Astrocyte of the hippocampus (primary cell): ENCODE results near the gene PIEZO2.

ENCODE experiments used
- DNase-seq: peaks from one replicate; pipeline ENCODE4 v3.0.0; 2011; ENCODE audit warnings: low read depth, low spot score

The PIEZO2 gene

GRCh38 chr18:10896851-10897250 is 252.5 kb downstream of the PIEZO2 start:
- peak; percentile 5 for DNase-seq

GRCh38 chr18:10895976-10896375 is 253.4 kb downstream of the PIEZO2 start:
- no peak for DNase-seq

- DNase-seq: no peak
These were observed 254.9 kb downstream of the PIEZO2 start for GRCh38 chr18:10894501-10894900.

GRCh38 chr18:10893761-10894160 is 255.6 kb downstream of the PIEZO2 start:
- DNase-seq: no peak

- DNase-seq: no peak
These were observed 256.2 kb downstream of the PIEZO2 start for GRCh38 chr18:10893196-10893595.

GRCh38 chr18:10892786-10893185 is 256.6 kb downstream of the PIEZO2 start:
- DNase-seq: no peak

- DNase-seq: no peak
These were observed 259.3 kb downstream of the PIEZO2 start for GRCh38 chr18:10890022-10890421.

- no peak for DNase-seq
These were observed 270.7 kb downstream of the PIEZO2 start for GRCh38 chr18:10878703-10879102.

GRCh38 chr18:10877987-10878386 is 271.4 kb downstream of the PIEZO2 start:
- DNase-seq: no peak

- no peak for DNase-seq
These were observed 273.6 kb downstream of the PIEZO2 start for GRCh38 chr18:10875811-10876210.

- peak; percentile 11 for DNase-seq
These were observed 277.1 kb downstream of the PIEZO2 start for GRCh38 chr18:10872304-10872703.

GRCh38 chr18:10864722-10865121 is 284.6 kb downstream of the PIEZO2 start:
- no peak for DNase-seq

- DNase-seq: no peak
These were observed 286.3 kb downstream of the PIEZO2 start for GRCh38 chr18:10863026-10863425.

- no peak for DNase-seq
These were observed 288.4 kb downstream of the PIEZO2 start for GRCh38 chr18:10860928-10861327.

- no peak for DNase-seq
These were observed 289.0 kb downstream of the PIEZO2 start for GRCh38 chr18:10860382-10860781.

GRCh38 chr18:10858477-10858876 is 290.9 kb downstream of the PIEZO2 start:
- DNase-seq: no peak

GRCh38 chr18:10856132-10856531 is 293.2 kb downstream of the PIEZO2 start:
- no peak for DNase-seq

GRCh38 chr18:10852385-10853303 is 296.7 kb downstream of the PIEZO2 start:
- DNase-seq: no peak

- DNase-seq: peak; percentile 58
These were observed 297.5 kb downstream of the PIEZO2 start for GRCh38 chr18:10851824-10852319.

- no peak for DNase-seq
These were observed 298.5 kb downstream of the PIEZO2 start for GRCh38 chr18:10850840-10851239.

- no peak for DNase-seq
These were observed 299.2 kb downstream of the PIEZO2 start for GRCh38 chr18:10850216-10850615.

GRCh38 chr18:10847907-10848306 is 301.5 kb downstream of the PIEZO2 start:
- DNase-seq: no peak

- no peak for DNase-seq
These were observed 302.0 kb downstream of the PIEZO2 start for GRCh38 chr18:10847408-10847790.
